HepG2 (cell line): ENCODE results near the gene SMIM38. TPM values are rescaled to one million over a fixed set of nuclear protein-coding genes. Genes with fewer than 3 reads are reported as not detected.

Experiments
- ATAC-seq: fragments of 200-7000 bp; cut with Tn5 transposase; 3 replicates; pipeline ENCODE4 v1.9.1; 2020; ENCODE audit warnings: mild to moderate bottlenecking, moderate library complexity
- BruUV-seq: library from RNA; stranded (reverse); fragments of 400-500 nt; replicated peaks from 2 replicates; lab custom pipeline; 2021; lab: Mats Ljungman, UMichigan
- CTCF ChIA-PET: fragments of 300-600 bp; formaldehyde crosslinking; extraction: SDS; loops from one replicate; lab custom pipeline; 2021; ENCODE audit warnings: low total read pairs, inconsistent platforms, low intra/inter-chr PET ratio; lab: Yijun Ruan, JAX
- POLR2A ChIA-PET: fragments of 350-600 bp; sonication (Branson Sonifier 250); formaldehyde crosslinking; loops from one replicate; lab custom pipeline; 2020; ENCODE audit warnings: antibody characterized with exemption, inconsistent platforms; lab: Yijun Ruan, JAX
- DNase-seq: peaks from one replicate; pipeline ENCODE4 v3.0.0-alpha.2; 2015; ENCODE audit warnings: low spot score
- FAIRE-seq: peaks from 3 replicates; lab custom pipeline; 2011; peaks lifted over from hg19 to GRCh38; lab: Jason Lieb, UNC
- H2AFZ ChIP-seq: one replicate; pipeline ENCODE4 v1.6.1; 2011; ENCODE audit warnings: low read length, inconsistent platforms
- H3K27ac ChIP-seq: fragments of 300-600 bp; 3 replicates; pipeline ENCODE4 v1.8.0; 2011; ENCODE audit warnings: mixed run types, mild to moderate bottlenecking, mixed read lengths, low read length, inconsistent platforms; ENCODE audit not compliant: insufficient read depth; ENCODE audit errors: extremely low read length
- H3K27me3 ChIP-seq, 2 experiments: fragments of 200-600 bp in 1 of 2; 2 replicates in 1 of 2; 3 replicates in 1 of 2; pipeline versions ENCODE4 v1.6.0 to v1.8.0; 2011; ENCODE audit warnings: low read length in 2 of 2, mild to moderate bottlenecking in 2 of 2, moderate library complexity in 2 of 2, inconsistent platforms in 1 of 2; ENCODE audit not compliant: insufficient read depth in 2 of 2, control insufficient read depth in 1 of 2
- H3K36me3 ChIP-seq, 2 experiments: fragments of 200-600 bp in 1 of 2; replicated peaks in 1 of 2; 2 replicates in 1 of 2; 3 replicates in 1 of 2; pipeline versions ENCODE4 v1.5.1 to v1.8.0; 2011; ENCODE audit warnings: low read length in 2 of 2, inconsistent platforms in 1 of 2; ENCODE audit not compliant: insufficient read depth in 2 of 2, control insufficient read depth in 1 of 2
- H3K4me1 ChIP-seq: 2 replicates; pipeline ENCODE4 v1.5.1; 2012; ENCODE audit warnings: low read length, inconsistent platforms; ENCODE audit not compliant: insufficient read depth
- H3K4me2 ChIP-seq: 2 replicates; pipeline ENCODE4 v1.6.0; 2011; ENCODE audit warnings: low read depth, low read length, inconsistent platforms
- H3K4me3 ChIP-seq, 3 experiments: fragments of 200-600 bp in 1 of 3; sonication (generic), shearing (Covaris generic) in 1 of 3; replicated peaks in 1 of 3; 2 replicates each; pipeline ENCODE4 v1.5.1; 2011 to 2016; ENCODE audit warnings: low read length in 3 of 3, inconsistent platforms in 2 of 3, low read depth in 2 of 3, mild to moderate bottlenecking in 2 of 3, control low read depth in 1 of 3, mixed read lengths in 1 of 3; ENCODE audit not compliant: insufficient read depth in 1 of 3
- H3K79me2 ChIP-seq: one replicate; pipeline ENCODE4 v1.6.1; 2011; ENCODE audit warnings: low read length, inconsistent platforms; ENCODE audit not compliant: insufficient read depth
- H3K9ac ChIP-seq: 2 replicates; pipeline ENCODE4 v1.6.0; 2011; ENCODE audit warnings: mild to moderate bottlenecking, low read depth, low read length, inconsistent platforms; ENCODE audit not compliant: insufficient read depth
- H3K9me3 ChIP-seq: 2 replicates; pipeline ENCODE4 v1.5.1; 2012; ENCODE audit warnings: mild to moderate bottlenecking, low read length
- H4K20me1 ChIP-seq: 2 replicates; pipeline ENCODE4 v1.6.0; 2011; ENCODE audit warnings: inconsistent platforms, mild to moderate bottlenecking, low read length, moderate library complexity; ENCODE audit not compliant: insufficient read depth
- ATAD3A ChIP-seq: sonication (generic); formaldehyde crosslinking; IDR thresholded peaks from 2 replicates; pipeline ENCODE4 v1.4.0; 2020; ENCODE audit warnings: missing genetic modification reagents
- IKZF1 ChIP-seq: fragments of 450-650 bp; IDR thresholded peaks from 2 replicates; pipeline ENCODE4 v1.7.1; 2016
- MAF1 ChIP-seq: sonication (generic); formaldehyde crosslinking; IDR thresholded peaks from 2 replicates; pipeline ENCODE4 v1.5.0; 2020; ENCODE audit warnings: missing genetic modification reagents, borderline replicate concordance
- PAWR ChIP-seq: sonication (generic); formaldehyde crosslinking; IDR thresholded peaks from 2 replicates; pipeline ENCODE4 v1.4.0; 2020; ENCODE audit warnings: missing genetic modification reagents, mild to moderate bottlenecking, borderline replicate concordance
- SRSF4 ChIP-seq: fragments of 200-400 bp; formaldehyde crosslinking; IDR thresholded peaks from one replicate; pipeline ENCODE4 v1.6.1; 2018; ENCODE audit warnings: mild to moderate bottlenecking, low read depth, low read length, moderate library complexity; ENCODE audit not compliant: poor library complexity, severe bottlenecking
- TAF15 ChIP-seq: fragments of 200-400 bp; formaldehyde crosslinking; IDR thresholded peaks from one replicate; pipeline ENCODE4 v1.6.1; 2018; ENCODE audit warnings: mild to moderate bottlenecking, low read depth, low read length; ENCODE audit not compliant: poor library complexity, severe bottlenecking
- TFDP1 ChIP-seq: IDR thresholded peaks from 2 replicates; pipeline ENCODE4 v1.6.1; 2016; ENCODE audit warnings: missing compliant biosample characterization, missing genetic modification reagents, borderline replicate concordance
- ZNF235 ChIP-seq: sonication (generic); formaldehyde crosslinking; IDR thresholded peaks from 2 replicates; pipeline ENCODE4 v1.8.1; 2023; ENCODE audit warnings: mild to moderate bottlenecking, missing genetic modification reagents, borderline replicate concordance
- ZNF251 ChIP-seq: sonication (generic); formaldehyde crosslinking; IDR thresholded peaks from 2 replicates; pipeline ENCODE4 v1.9.0; 2021; ENCODE audit warnings: mild to moderate bottlenecking, missing genetic modification reagents
- ZNF33A ChIP-seq: sonication (generic); formaldehyde crosslinking; IDR thresholded peaks from 2 replicates; pipeline ENCODE4 v1.5.1; 2020; ENCODE audit warnings: missing genetic modification reagents, mild to moderate bottlenecking, moderate library complexity, borderline replicate concordance
- ZNF761 ChIP-seq: sonication (generic); formaldehyde crosslinking; conservative IDR thresholded peaks from 2 replicates; pipeline ENCODE4 v1.4.0; 2020; ENCODE audit warnings: mild to moderate bottlenecking, missing genetic modification reagents
- WGBS: methylation state at CpG from one replicate; pipeline ENCODE4 v1.1.6; 2017; ENCODE audit warnings: low lambda C conversion rate; 5-methylcytosine and 5-hydroxymethylcytosine counted together
- in situ Hi-C: cut with HindIII; loops from 2 replicates; pipeline ENCODE4 v1.10.0; 2017; ENCODE audit warnings: low pct_unique_long_range_greater_than_20kb; ENCODE audit not compliant: extremely low pct_ligation_motif_present
- intact Hi-C: fragments of 100-400 bp; cut with micrococcal nuclease; formaldehyde crosslinking; loops from one replicate; pipeline ENCODE4 v1.10.0; 2022; ENCODE audit not compliant: unreplicated experiment
- polyA plus RNA-seq, 8 experiments: library from polyadenylated mRNA; depleted of rRNA in 3 of 8; stranded (reverse) in 7 of 8; unstranded in 1 of 8; fragments of >200 nt; fragmentation: Illumina TruSeq in 4 of 8; extraction: Trizol in 4 of 8; gene quantifications; 2 replicates each; pipeline versions ENCODE4 v1.2.1 to v1.2.3, GENCODE V29; 2011 to 2016; ENCODE audit warnings: low read depth in 4 of 8, missing spikeins in 1 of 8, mixed read lengths in 1 of 8; ENCODE audit not compliant: insufficient read depth in 1 of 8
- total RNA-seq, 5 experiments: library from RNA; depleted of rRNA; stranded (reverse); fragments of >200 nt; fragmentation: Illumina TruSeq; extraction: Trizol; gene quantifications; 2 replicates each; pipeline ENCODE4 v1.2.3, GENCODE V29; 2016; ENCODE audit warnings: low read depth in 1 of 5
- TF ChIP-seq, protein P1 (sequence below): sonication (generic); formaldehyde crosslinking; IDR thresholded peaks from 2 replicates; pipeline ENCODE4 v1.5.0; 2020; ENCODE audit warnings: mild to moderate bottlenecking, low read depth, missing genetic modification reagents, borderline replicate concordance
- TF ChIP-seq, protein P2 (sequence below): sonication (generic); formaldehyde crosslinking; IDR thresholded peaks from 2 replicates; pipeline ENCODE4 v1.4.0; 2020; ENCODE audit warnings: missing genetic modification reagents
- TF ChIP-seq, protein P3 (sequence below): sonication (generic); IDR thresholded peaks from 2 replicates; pipeline ENCODE4 v1.6.1; 2016; ENCODE audit warnings: low read depth, borderline replicate concordance

The SMIM38 gene
- total and polyA plus RNA-seq, 2 of the 13 experiments (the other 11 are each of a cell fraction or from before 2014, with no cell fraction given), result 0.30 to 0.40 TPM

GRCh38 chr11:69180726-69181125, 25.0 kb downstream of the SMIM38 start:
- CTCF ChIA-PET, result no interaction called here
- H3K27me3 ChIP-seq, result peaks cover 2 to 21% of the 10 kb centered on the region in 2 experiments; a peak in 3 of 5 replicates
- peaks cover 14% of the 10 kb centered on the region for H3K4me1 ChIP-seq
- FAIRE-seq (no peak), DNase-seq (no peak), ATAC-seq (no peak)
- WGBS, result 55% methylated on average over 3 of the region's 3 CpGs
- POLR2A ChIA-PET, result no interaction called here
- H3K4me2 ChIP-seq, result no peak overlapping the region
- no peak overlapping the region for H2AFZ ChIP-seq
- no peak overlapping the region for H3K27ac ChIP-seq
- no peak overlapping the region for H3K9ac ChIP-seq
- intact Hi-C loops (no loop called here), in situ Hi-C loops (no loop called here)
- H4K20me1 ChIP-seq, result no peaks in the 10 kb centered on the region
- H3K9me3 ChIP-seq, result no peaks in the 10 kb centered on the region
- H3K79me2 ChIP-seq, result no peaks in the 10 kb centered on the region
- no peak overlapping the region for H3K4me3 ChIP-seq
- TF ChIP-seq ZNF33A (CRISPR knock-in tag) (no peak), ATAD3A (CRISPR knock-in tag) (no peak), IKZF1 (no peak), MAF1 (no peak), ZNF761 (CRISPR knock-in tag) (no peak), ZNF235 (CRISPR knock-in tag) (no peak), TFDP1 (CRISPR knock-in tag) (no peak), ZNF251 (CRISPR knock-in tag) (no peak), PAWR (no peak), SRSF4 (no peak), TAF15 (no peak)
- TF ChIP-seq, protein P1, sequence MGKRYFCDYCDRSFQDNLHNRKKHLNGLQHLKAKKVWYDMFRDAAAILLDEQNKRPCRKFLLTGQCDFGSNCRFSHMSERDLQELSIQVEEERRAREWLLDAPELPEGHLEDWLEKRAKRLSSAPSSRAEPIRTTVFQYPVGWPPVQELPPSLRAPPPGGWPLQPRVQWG (CRISPR knock-in tag), result no peak
- TF ChIP-seq, protein P2, sequence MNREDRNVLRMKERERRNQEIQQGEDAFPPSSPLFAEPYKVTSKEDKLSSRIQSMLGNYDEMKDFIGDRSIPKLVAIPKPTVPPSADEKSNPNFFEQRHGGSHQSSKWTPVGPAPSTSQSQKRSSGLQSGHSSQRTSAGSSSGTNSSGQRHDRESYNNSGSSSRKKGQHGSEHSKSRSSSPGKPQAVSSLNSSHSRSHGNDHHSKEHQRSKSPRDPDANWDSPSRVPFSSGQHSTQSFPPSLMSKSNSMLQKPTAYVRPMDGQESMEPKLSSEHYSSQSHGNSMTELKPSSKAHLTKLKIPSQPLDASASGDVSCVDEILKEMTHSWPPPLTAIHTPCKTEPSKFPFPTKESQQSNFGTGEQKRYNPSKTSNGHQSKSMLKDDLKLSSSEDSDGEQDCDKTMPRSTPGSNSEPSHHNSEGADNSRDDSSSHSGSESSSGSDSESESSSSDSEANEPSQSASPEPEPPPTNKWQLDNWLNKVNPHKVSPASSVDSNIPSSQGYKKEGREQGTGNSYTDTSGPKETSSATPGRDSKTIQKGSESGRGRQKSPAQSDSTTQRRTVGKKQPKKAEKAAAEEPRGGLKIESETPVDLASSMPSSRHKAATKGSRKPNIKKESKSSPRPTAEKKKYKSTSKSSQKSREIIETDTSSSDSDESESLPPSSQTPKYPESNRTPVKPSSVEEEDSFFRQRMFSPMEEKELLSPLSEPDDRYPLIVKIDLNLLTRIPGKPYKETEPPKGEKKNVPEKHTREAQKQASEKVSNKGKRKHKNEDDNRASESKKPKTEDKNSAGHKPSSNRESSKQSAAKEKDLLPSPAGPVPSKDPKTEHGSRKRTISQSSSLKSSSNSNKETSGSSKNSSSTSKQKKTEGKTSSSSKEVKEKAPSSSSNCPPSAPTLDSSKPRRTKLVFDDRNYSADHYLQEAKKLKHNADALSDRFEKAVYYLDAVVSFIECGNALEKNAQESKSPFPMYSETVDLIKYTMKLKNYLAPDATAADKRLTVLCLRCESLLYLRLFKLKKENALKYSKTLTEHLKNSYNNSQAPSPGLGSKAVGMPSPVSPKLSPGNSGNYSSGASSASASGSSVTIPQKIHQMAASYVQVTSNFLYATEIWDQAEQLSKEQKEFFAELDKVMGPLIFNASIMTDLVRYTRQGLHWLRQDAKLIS (CRISPR knock-in tag), result no peak
- TF ChIP-seq, protein P3, sequence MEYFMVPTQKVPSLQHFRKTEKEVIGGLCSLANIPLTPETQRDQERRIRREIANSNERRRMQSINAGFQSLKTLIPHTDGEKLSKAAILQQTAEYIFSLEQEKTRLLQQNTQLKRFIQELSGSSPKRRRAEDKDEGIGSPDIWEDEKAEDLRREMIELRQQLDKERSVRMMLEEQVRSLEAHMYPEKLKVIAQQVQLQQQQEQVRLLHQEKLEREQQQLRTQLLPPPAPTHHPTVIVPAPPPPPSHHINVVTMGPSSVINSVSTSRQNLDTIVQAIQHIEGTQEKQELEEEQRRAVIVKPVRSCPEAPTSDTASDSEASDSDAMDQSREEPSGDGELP, result no peak
- BruUV-seq, result no TSS peak
- no peaks in the 10 kb centered on the region for H3K36me3 ChIP-seq
